Pancreas (tissue), 10 donors: ENCODE results near the gene KRT86. TPM values are rescaled to one million over a fixed set of nuclear protein-coding genes. Genes with fewer than 3 reads are reported as not detected.

Source experiments
- ATAC-seq, 4 donors: fragments of 200-7000 bp; cut with Tn5 transposase; one replicate each; pipeline versions ENCODE4 v1.8.0 to v1.9.1; 2020; ENCODE audit warnings: mild to moderate bottlenecking in 4 of 4, moderate library complexity in 4 of 4
- DNase-seq, 6 donors: peaks; one replicate each; pipeline ENCODE4 v3.0.0-alpha.2; 2020
- FAIRE-seq: peaks from 2 replicates; lab custom pipeline; 2012; peaks lifted over from hg19 to GRCh38; lab: Jason Lieb, UNC
- H3K27ac ChIP-seq, 4 donors: fragments of 200-600 bp; sonication (generic); 1 replicate in 3 of 4; 2 replicates in 1 of 4; pipeline versions ENCODE4 v1.5.0 to v1.8.0; 2020
- H3K27me3 ChIP-seq, 4 donors: fragments of 200-600 bp; one replicate each; pipeline ENCODE4 v1.8.0; 2021
- H3K36me3 ChIP-seq, 3 donors: fragments of 200-600 bp; sonication (generic) in 1 of 3; one replicate each; pipeline versions ENCODE4 v1.5.0 to v1.8.0; 2020 to 2021
- H3K4me1 ChIP-seq, 3 donors: fragments of 200-600 bp; one replicate each; pipeline ENCODE4 v1.8.0; 2021
- H3K4me3 ChIP-seq, 4 donors: fragments of 200-600 bp; sonication (generic) in 2 of 4; one replicate each; pipeline versions ENCODE4 v1.5.0 to v1.8.0; 2020 to 2021
- H3K9me3 ChIP-seq, 4 donors: fragments of 200-600 bp; one replicate each; pipeline ENCODE4 v1.8.0; 2021
- CTCF ChIP-seq, 4 donors: fragments of 200-600 bp; sonication (generic) in 3 of 4; IDR thresholded peaks; one replicate each; pipeline versions ENCODE4 v1.5.0 to v1.8.0; 2021; ENCODE audit warnings: antibody characterized with exemption in 4 of 4
- WGBS, 2 donors: extraction: QIAGEN DNeasy Blood & Tissue Kit; methylation state at CpG; one replicate each; pipeline ENCODE4 v1.1.7; 2013; 5-methylcytosine and 5-hydroxymethylcytosine counted together
- intact Hi-C, 3 donors: fragments of 100-400 bp; cut with DNase I; formaldehyde crosslinking; loops; one replicate each; pipeline versions ENCODE4 v1.11.1 to v1.14.2; 2022
- polyA plus RNA-seq, 2 donors: library from polyadenylated mRNA; stranded (reverse); fragments of 200-250 nt; gene quantifications; one replicate each; pipeline ENCODE4 v1.2.3, GENCODE V29; 2013
- total RNA-seq, 6 donors: library from RNA; stranded (reverse); fragmentation: NEBNext Ultra II Directional in 4 of 6; extraction: Animal tissue kit (Norgen Biotek cat#: 25700) in 4 of 6; gene quantifications; one replicate each; pipeline versions ENCODE4 v1.2.1 to v1.2.4, GENCODE V29; 2021 to 2023
- donor health status: healthy with polysubstance abuse.
- donor health status: DM: no; HTN: no; CAD: no; lungs with moderate emphysema.
- donor health status: DM: no; HTN: no; CAD: no.
- donor health status: control.
- donor health status: control.
- donor health status: Bipolar disorder and iron deficiency.
- donor health status: DM: yes; HTN: yes; CAD: no.
- donor health status: DM: no; HTN: no; CAD: no.
- donor health status: DM: no; HTN: no; CAD: no.
- donor health status: DM: yes; HTN: yes; CAD: no.

Gene KRT86
- total and polyA plus RNA-seq, 8 donors = 0.60 to 3.3 (median 1.8) TPM

GRCh38 chr12:52337054-52337453, 62.6 kb downstream of the KRT86 start:
- no peaks in the 10 kb centered on the region for H3K27me3 ChIP-seq
- WGBS, 2 donors = 69 to 73% methylated on average over 1 of the region's 1 CpG
- H3K4me3 ChIP-seq = no peak overlapping the region
- H3K36me3 ChIP-seq = no peaks in the 10 kb centered on the region
- H3K9me3 ChIP-seq = no peaks in the 10 kb centered on the region
- H3K27ac ChIP-seq = no peak overlapping the region
- ATAC-seq (no peak), FAIRE-seq (no peak), DNase-seq (no peak)
- intact Hi-C loops = no loop called here
- TF ChIP-seq CTCF (IDR thresholded peaks at IDR 0.05) = no peak
- H3K4me1 ChIP-seq = no peaks in the 10 kb centered on the region

- no peaks in the 10 kb centered on the region for H3K27me3 ChIP-seq
- no peak for FAIRE-seq
- WGBS, 2 donors = 84 to 86% methylated on average over 10 of the region's 10 CpGs
- no peaks in the 10 kb centered on the region for H3K4me1 ChIP-seq
- no peak for ATAC-seq
- no peak for DNase-seq
- H3K9me3 ChIP-seq = no peaks in the 10 kb centered on the region
- H3K27ac ChIP-seq = no peak overlapping the region
- H3K36me3 ChIP-seq = no peaks in the 10 kb centered on the region
- no peak for TF ChIP-seq CTCF (IDR thresholded peaks at IDR 0.05)
- H3K4me3 ChIP-seq = no peak overlapping the region
- intact Hi-C loops = no loop called here
These were observed 64.0 kb downstream of the KRT86 start for GRCh38 chr12:52338241-52338960.

GRCh38 chr12:52341066-52341580, 66.7 kb downstream of the KRT86 start:
- ATAC-seq (no peak), FAIRE-seq (no peak), DNase-seq (no peak)
- no peaks in the 10 kb centered on the region for H3K9me3 ChIP-seq
- intact Hi-C loops = no loop called here
- no peak for TF ChIP-seq CTCF (IDR thresholded peaks at IDR 0.05)
- peaks cover 4 to 11% (median 5%) of the 10 kb centered on the region in 3 donors for H3K4me1 ChIP-seq
- H3K27me3 ChIP-seq = no peaks in the 10 kb centered on the region
- 92 to 97% methylated on average over 14 of the region's 14 CpGs for WGBS, 2 donors
- H3K4me3 ChIP-seq = no peak overlapping the region
- H3K27ac ChIP-seq = no peak overlapping the region
- H3K36me3 ChIP-seq = no peaks in the 10 kb centered on the region

DNA sequence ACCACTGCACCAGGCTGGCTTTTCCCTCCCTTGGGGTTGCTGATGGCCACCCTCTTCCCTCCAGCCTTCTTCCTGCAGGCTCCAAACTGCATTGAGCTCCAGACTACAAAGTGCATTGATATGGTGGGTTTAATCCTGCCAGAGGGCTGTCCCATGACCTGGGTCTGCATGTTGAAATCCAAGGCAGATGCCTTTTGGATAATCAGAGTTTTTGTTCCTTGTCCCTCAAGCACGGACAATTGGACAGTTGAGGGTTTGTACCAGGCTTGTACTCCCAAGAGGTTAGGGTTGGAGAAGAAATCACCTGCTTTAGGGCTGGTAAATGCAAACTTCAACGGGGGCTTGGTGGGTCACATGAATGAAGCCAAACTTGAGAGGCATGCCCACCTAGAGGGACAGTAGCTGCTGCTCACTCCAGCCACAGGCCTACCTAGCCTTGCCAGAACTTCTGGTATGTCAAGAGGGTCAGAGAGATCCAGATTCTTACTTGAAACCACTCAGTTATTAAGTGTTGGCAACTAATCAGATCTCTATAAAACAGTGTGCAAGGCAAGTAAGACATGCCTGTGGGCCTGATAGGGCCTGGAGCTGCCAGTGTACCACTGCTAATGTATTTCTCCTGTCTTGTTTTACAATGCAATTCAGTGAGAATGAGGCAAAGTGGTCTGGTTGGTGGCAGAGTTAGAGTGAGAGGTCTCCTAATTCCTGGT, 68.5 kb downstream of the KRT86 start:
- H3K9me3 ChIP-seq = no peaks in the 10 kb centered on the region
- ATAC-seq = no peak
- H3K4me1 ChIP-seq = peaks cover 14 to 18% (median 16%) of the 10 kb centered on the region in 3 donors
- no peak for FAIRE-seq
- WGBS, 2 donors = 90 to 91% methylated on average over 2 of the region's 2 CpGs
- no peak overlapping the region for H3K27ac ChIP-seq
- intact Hi-C loops = no loop called here
- no peaks in the 10 kb centered on the region for H3K36me3 ChIP-seq
- no peak for DNase-seq
- no peak for TF ChIP-seq CTCF (IDR thresholded peaks at IDR 0.05)
- H3K27me3 ChIP-seq = no peaks in the 10 kb centered on the region
- H3K4me3 ChIP-seq = no peak overlapping the region
